Lower lobe of right lung (tissue), 2 donors: ENCODE results near the gene SPAG7. TPM values are rescaled to one million over a fixed set of nuclear protein-coding genes. Genes with fewer than 3 reads are reported as not detected.

ENCODE experiments used
- ATAC-seq, 2 donors: fragments of 200-7000 bp; cut with Tn5 transposase; one replicate each; pipeline ENCODE4 v1.9.1; 2020 to 2022; ENCODE audit warnings: mild to moderate bottlenecking in 2 of 2, moderate library complexity in 2 of 2
- DNase-seq: peaks from one replicate; pipeline ENCODE4 v3.0.0-alpha.2; 2020
- H3K27ac ChIP-seq: fragments of 200-600 bp; one replicate; pipeline ENCODE4 v1.8.0; 2022
- H3K27me3 ChIP-seq: fragments of 200-600 bp; one replicate; pipeline ENCODE4 v1.8.0; 2022; ENCODE audit warnings: low read depth
- H3K36me3 ChIP-seq: fragments of 200-600 bp; one replicate; pipeline ENCODE4 v1.8.0; 2022; ENCODE audit warnings: mild to moderate bottlenecking
- H3K4me1 ChIP-seq: fragments of 200-600 bp; one replicate; pipeline ENCODE4 v1.8.0; 2022
- H3K4me3 ChIP-seq: fragments of 200-600 bp; one replicate; pipeline ENCODE4 v1.8.0; 2022; ENCODE audit warnings: mild to moderate bottlenecking
- H3K9me3 ChIP-seq: fragments of 200-600 bp; one replicate; pipeline ENCODE4 v1.8.0; 2022
- intact Hi-C: fragments of 100-400 bp; cut with DNase I; formaldehyde crosslinking; loops from one replicate; pipeline ENCODE4 v1.11.0; 2022
- total RNA-seq: library from RNA; stranded (reverse); fragmentation: NEBNext Ultra II Directional; extraction: Animal tissue kit (Norgen Biotek cat#: 25700); gene quantifications from one replicate; pipeline ENCODE4 v1.2.1, GENCODE V29; 2021
- TF ChIP-seq, protein P1 (sequence below): fragments of 200-600 bp; IDR thresholded peaks from one replicate; pipeline ENCODE4 v1.8.0; 2022; ENCODE audit warnings: antibody characterized with exemption, mild to moderate bottlenecking
- donor health status: DM: no; HTN: yes; CAD: no; lungs with severe emphysema.

The SPAG7 gene
- total RNA-seq, 1 donor from 2014 or later, result 56.3 TPM

DNA sequence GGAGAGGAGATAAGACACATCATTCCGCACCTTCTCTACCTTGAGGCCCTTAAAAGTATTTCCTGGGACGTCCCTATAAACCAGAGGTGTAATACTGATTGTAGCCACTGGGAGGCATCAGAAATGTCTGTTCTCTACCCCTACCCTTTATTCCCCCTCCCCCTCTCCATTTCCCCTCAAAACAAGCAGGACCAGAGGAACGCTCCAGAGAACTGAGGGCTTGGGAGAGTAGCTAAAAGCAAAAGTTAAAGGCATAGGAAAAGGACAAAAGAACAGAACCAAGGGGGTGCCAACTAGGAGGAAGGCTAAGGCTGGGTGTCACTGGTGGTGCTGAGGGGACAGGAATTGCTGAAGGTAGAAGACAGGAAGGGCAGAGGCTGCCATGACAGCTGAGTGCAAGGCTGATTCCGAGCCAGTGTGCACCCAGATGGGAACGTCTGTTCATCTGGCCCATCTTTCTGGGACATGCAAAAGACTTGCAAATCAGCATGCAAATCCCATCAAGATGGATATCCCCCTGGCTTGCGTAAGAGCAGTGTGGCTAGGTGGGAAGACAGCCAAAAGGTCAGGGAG, 13.1 kb upstream of the SPAG7 start:
- Histone ChIP-seq H3K4me3 (no peak overlapping the region), H3K27me3 (no peaks in the 10 kb centered on the region), H3K36me3 (peaks cover 86% of the 10 kb centered on the region), H3K27ac (no peak overlapping the region), H3K9me3 (no peaks in the 10 kb centered on the region), H3K4me1 (peaks cover 22% of the 10 kb centered on the region)
- ATAC-seq, result peak; percentile 66 to 73
- TF ChIP-seq, protein P1, sequence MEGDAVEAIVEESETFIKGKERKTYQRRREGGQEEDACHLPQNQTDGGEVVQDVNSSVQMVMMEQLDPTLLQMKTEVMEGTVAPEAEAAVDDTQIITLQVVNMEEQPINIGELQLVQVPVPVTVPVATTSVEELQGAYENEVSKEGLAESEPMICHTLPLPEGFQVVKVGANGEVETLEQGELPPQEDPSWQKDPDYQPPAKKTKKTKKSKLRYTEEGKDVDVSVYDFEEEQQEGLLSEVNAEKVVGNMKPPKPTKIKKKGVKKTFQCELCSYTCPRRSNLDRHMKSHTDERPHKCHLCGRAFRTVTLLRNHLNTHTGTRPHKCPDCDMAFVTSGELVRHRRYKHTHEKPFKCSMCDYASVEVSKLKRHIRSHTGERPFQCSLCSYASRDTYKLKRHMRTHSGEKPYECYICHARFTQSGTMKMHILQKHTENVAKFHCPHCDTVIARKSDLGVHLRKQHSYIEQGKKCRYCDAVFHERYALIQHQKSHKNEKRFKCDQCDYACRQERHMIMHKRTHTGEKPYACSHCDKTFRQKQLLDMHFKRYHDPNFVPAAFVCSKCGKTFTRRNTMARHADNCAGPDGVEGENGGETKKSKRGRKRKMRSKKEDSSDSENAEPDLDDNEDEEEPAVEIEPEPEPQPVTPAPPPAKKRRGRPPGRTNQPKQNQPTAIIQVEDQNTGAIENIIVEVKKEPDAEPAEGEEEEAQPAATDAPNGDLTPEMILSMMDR, result peak; percentile 70
- no peak for DNase-seq
- intact Hi-C loops, result no loop called here

DNA sequence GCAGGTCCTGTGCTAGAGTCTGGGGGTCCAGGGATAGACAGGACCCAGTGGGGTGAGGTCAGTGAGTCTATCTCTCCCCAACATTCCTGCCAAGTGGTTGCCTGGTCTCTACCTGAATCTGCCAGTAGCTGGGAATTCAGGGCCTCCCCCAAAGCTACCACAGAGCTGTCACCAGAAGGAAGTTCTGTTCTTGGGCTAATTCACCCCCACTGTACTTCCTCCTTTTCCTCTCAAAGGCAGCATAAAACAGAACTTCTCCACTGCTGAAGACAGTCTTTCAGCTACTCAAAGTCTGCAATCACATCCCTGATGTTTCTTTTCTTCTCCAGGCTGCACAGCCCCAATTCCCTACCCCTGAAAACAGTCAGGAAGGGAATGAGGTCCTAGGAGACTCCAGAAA, 11.1 kb upstream of the SPAG7 start:
- TF ChIP-seq, protein P1, result no peak
- DNase-seq, result no peak
- no peaks in the 10 kb centered on the region for H3K27me3 ChIP-seq
- intact Hi-C loops, result no loop called here
- ATAC-seq, result peak; percentile 27 to 37
- H3K4me1 ChIP-seq, result peaks cover 22% of the 10 kb centered on the region
- H3K36me3 ChIP-seq, result peaks cover 93% of the 10 kb centered on the region
- no peaks in the 10 kb centered on the region for H3K9me3 ChIP-seq
- H3K4me3 ChIP-seq, result no peak overlapping the region
- H3K27ac ChIP-seq, result peak overlapping the region; percentile 24

DNA sequence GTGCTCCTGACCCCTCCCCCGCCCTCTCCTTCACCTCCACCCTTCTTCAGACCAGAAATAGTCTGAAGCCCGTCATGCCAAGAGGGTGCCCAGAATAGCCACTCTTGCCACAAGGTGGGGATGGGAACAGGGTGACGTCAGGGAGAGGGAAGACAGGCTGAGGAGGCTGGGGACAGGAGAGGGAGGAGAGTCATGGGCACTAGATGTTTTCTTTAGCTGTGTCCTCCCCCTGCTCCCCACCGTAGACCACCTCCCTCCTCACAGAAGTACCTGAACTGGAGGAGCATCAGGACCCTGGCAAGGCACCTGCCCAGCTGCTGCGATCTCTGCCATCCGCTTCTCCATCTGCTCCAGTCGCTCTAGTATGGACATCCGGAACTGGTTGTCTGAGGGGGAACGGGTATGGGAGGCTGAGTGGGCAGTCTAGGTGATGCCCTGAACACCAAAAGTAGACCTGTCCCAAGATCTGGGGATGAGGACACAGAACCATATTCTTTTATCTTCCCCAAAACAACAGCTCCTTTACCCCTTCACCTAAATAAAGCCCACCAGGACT, 6.6 kb upstream of the SPAG7 start:
- Histone ChIP-seq H3K27ac (no peak overlapping the region), H3K27me3 (no peaks in the 10 kb centered on the region), H3K4me3 (no peak overlapping the region), H3K36me3 (peaks cover 91% of the 10 kb centered on the region), H3K4me1 (peaks cover 39% of the 10 kb centered on the region), H3K9me3 (no peaks in the 10 kb centered on the region)
- peak; percentile 1 to 20 for ATAC-seq
- TF ChIP-seq, protein P1, result no peak
- DNase-seq, result no peak
- intact Hi-C loops, result no loop called here

DNA sequence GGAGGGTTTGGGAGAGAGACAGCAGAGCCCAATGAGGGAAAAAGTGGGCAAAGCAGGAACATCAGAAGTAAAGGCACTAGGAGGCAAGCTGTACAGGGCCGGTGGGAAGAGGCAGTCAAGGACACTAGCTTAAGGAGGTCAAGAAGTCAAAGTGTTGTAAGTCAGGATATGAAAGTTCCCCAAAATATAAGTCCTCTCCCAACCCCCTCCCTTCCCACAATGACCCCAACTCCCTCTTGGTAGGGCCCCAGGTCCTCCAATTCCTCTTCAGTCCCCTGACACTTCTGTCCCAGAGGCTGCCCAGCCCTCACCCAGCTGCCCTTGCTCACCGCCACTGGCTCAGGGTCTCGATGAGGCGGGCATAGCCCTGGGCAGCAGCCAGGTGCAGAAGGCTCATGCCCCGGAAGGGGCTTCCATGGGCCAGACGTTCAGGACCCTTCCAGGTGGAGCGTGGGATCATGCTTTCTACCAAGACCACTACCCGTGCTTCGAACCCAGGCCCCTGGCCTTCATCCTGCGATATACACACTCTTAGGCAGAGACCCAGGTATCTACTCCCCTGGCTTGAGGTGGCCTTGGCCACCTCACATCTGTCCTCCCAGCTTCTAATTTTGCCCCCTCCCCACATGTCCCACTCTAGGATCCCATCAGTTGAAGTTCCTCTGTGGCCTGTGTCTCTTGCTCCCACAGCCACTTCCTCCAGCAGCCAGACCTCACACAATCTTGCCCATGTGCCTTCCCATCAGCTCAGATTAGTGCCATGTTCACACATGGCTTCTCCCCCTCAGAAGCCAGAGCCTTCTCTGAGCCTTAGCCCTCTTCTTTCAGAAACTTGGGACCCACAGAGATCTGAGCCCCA, 5.9 kb upstream of the SPAG7 start:
- Histone ChIP-seq H3K4me1 (peaks cover 39% of the 10 kb centered on the region), H3K36me3 (peaks cover 88% of the 10 kb centered on the region), H3K4me3 (no peak overlapping the region), H3K9me3 (no peaks in the 10 kb centered on the region), H3K27me3 (no peaks in the 10 kb centered on the region), H3K27ac (no peak overlapping the region)
- intact Hi-C loops, result no loop called here
- peak in 1 of 2 donors; percentile 2 for ATAC-seq
- no peak for DNase-seq
- TF ChIP-seq, protein P1, result no peak

DNA sequence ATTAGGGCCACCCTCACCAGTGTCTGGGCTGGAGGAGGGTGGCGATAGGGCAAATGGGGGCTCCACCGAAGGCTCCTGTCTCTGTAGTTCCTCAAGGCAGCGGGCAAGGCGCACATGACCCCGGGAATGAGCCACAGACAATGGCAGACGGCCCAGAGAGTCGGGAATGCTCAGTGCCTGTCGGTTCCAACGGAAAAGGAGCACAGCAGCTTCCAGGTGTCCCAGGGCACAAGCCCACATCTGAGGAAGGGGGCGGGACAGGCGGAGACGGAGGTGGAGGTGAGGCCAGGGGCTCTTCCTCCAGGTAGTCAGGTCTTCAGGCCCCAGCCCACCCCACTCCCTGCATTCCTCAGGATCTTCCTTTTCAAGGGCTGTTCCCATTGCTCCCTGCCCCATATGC, 5.1 kb upstream of the SPAG7 start:
- intact Hi-C loops, result no loop called here
- no peaks in the 10 kb centered on the region for H3K9me3 ChIP-seq
- DNase-seq, result no peak
- TF ChIP-seq, protein P1, result no peak
- peaks cover 81% of the 10 kb centered on the region for H3K36me3 ChIP-seq
- no peak overlapping the region for H3K27ac ChIP-seq
- no peaks in the 10 kb centered on the region for H3K27me3 ChIP-seq
- no peak overlapping the region for H3K4me3 ChIP-seq
- ATAC-seq, result no peak
- H3K4me1 ChIP-seq, result peaks cover 36% of the 10 kb centered on the region
